ENCODE data around the gene SCFD2. TPM values are rescaled to one million over a fixed set of nuclear protein-coding genes. Genes with fewer than 3 reads are reported as not detected.
A peak's percentile ranks its signal among the peaks of the same experiment; 100 is the strongest.

The SCFD2 gene
- total RNA-seq, 2 donors from 2014 or later = 20.3 to 27.4 TPM

- Histone ChIP-seq H3K4me3 (no peak overlapping the region), H3K36me3 (no peaks in the 10 kb centered on the region), H3K9me3 (no peaks in the 10 kb centered on the region), H3K27me3 (replicated peaks; ENCODE audit: insufficient read depth) (no peaks in the 10 kb centered on the region), H3K27ac (no peak overlapping the region), H3K4me1 (ENCODE audit: control insufficient read depth in 1 of 2, low read depth in 2 of 2) (no peaks in the 10 kb centered on the region)
- DNase-seq (ENCODE audit: low spot score) (no peak), ATAC-seq (ENCODE audit: insufficient number of reproducible peaks, low FRiP score, low read depth) (no peak)
- TF ChIP-seq CTCF (IDR thresholded peaks at IDR 0.05) = no peak
Observed at GRCh38 chr4:53355930-53356521, 9.8 kb downstream of the SCFD2 start.

GRCh38 chr4:53354012-53354722, 11.7 kb downstream of the SCFD2 start:
- ATAC-seq (ENCODE audit: insufficient number of reproducible peaks, low FRiP score, low read depth) (no peak), DNase-seq (ENCODE audit: low spot score) (no peak)
- Histone ChIP-seq H3K4me1 (ENCODE audit: control insufficient read depth in 1 of 2, low read depth in 2 of 2) (no peaks in the 10 kb centered on the region), H3K9me3 (no peaks in the 10 kb centered on the region), H3K36me3 (no peaks in the 10 kb centered on the region), H3K27me3 (replicated peaks; ENCODE audit: insufficient read depth) (no peaks in the 10 kb centered on the region), H3K4me3 (no peak overlapping the region), H3K27ac (no peak overlapping the region)
- TF ChIP-seq CTCF (IDR thresholded peaks at IDR 0.05) = no peak

GRCh38 chr4:53349091-53349491, 16.8 kb downstream of the SCFD2 start:
- Histone ChIP-seq H3K27me3 (replicated peaks; ENCODE audit: insufficient read depth) (no peaks in the 10 kb centered on the region), H3K4me1 (ENCODE audit: control insufficient read depth in 1 of 2, low read depth in 2 of 2) (peaks cover 11 to 20% of the 10 kb centered on the region in 2 donors), H3K9me3 (no peaks in the 10 kb centered on the region), H3K27ac (no peak overlapping the region), H3K4me3 (no peak overlapping the region), H3K36me3 (no peaks in the 10 kb centered on the region)
- no peak for DNase-seq (ENCODE audit: low spot score)
- TF ChIP-seq CTCF (IDR thresholded peaks at IDR 0.05) = no peak
- no peak for ATAC-seq (ENCODE audit: insufficient number of reproducible peaks, low FRiP score, low read depth)

GRCh38 chr4:53348046-53348445, 17.8 kb downstream of the SCFD2 start:
- no peaks in the 10 kb centered on the region for H3K9me3 ChIP-seq

More at GRCh38 chr4:53348046-53348445, 17.8 kb downstream of the SCFD2 start:
- ATAC-seq (ENCODE audit: insufficient number of reproducible peaks, low FRiP score, low read depth) = no peak
- no peak for TF ChIP-seq CTCF (IDR thresholded peaks at IDR 0.05)
- Histone ChIP-seq H3K4me3 (no peak overlapping the region), H3K27ac (peak overlapping the region in 1 of 2 donors; percentile 40), H3K36me3 (no peaks in the 10 kb centered on the region), H3K4me1 (ENCODE audit: control insufficient read depth in 1 of 2, low read depth in 2 of 2) (peaks cover 11 to 20% of the 10 kb centered on the region in 2 donors), H3K27me3 (replicated peaks; ENCODE audit: insufficient read depth) (no peaks in the 10 kb centered on the region)
- DNase-seq (ENCODE audit: low spot score) = no peak
